ENCODE data around the gene RAB37. TPM values are rescaled to one million over a fixed set of nuclear protein-coding genes. Genes with fewer than 3 reads are reported as not detected.

Gene RAB37
- total and polyA plus RNA-seq, 2 of the 8 experiments (the other 6 are each of a cell fraction or from before 2014, with no cell fraction given): 5.5 to 6.1 TPM

GRCh38 chr17:74738051-74738996 is 1.3 kb downstream of the RAB37 start (continued):
- no peak for TF ChIP-seq PHF8 (conservative IDR thresholded peaks at IDR 0.05; ENCODE audit: low read depth, low read length)

All from H1 (cell line).